HEK293T (cell line): ENCODE results near the gene TTC21A.

Experiments
- FOXA1 ChIP-seq: fragments of 450-650 bp; IDR thresholded peaks from 2 replicates; pipeline ENCODE4 v1.6.1; 2016; ENCODE audit warnings: mild to moderate bottlenecking
- FOXK2 ChIP-seq: fragments of 450-650 bp; IDR thresholded peaks from 2 replicates; pipeline ENCODE4 v1.6.1; 2016; ENCODE audit warnings: mild to moderate bottlenecking
- SP1 ChIP-seq: fragments of 450-650 bp; IDR thresholded peaks from 2 replicates; pipeline ENCODE4 v1.6.1; 2017
- TARDBP ChIP-seq: fragments of 450-650 bp; IDR thresholded peaks from 2 replicates; pipeline ENCODE4 v1.6.1; 2016

DNA sequence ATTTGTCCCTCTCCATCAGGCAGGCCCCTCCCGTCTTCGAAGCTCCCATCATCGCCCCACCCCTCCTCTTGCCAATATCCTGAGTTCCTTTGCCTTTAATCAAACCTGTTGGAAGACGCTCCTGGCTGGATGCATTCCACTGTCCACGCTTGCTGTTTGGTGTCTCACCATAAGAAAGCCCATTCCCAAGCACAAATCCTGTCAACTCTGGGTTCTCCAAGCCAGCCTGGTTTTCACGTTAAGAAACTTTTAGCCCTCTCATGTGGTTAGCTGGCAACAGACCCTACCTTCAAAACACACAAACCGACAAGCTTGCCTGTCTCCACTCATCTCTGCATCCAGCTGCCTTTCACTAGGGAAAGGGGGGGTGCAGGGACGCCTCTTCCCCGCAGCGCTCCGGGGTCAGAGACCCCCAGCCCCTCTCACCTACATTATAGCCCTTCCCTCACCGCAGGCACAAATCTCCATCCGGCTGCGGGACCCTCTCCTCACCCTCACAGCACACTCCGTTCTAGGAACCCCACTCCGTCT lies 1.1 kb upstream of the TTC21A start:
- TF ChIP-seq FOXK2 (no peak), SP1 (no peak), TARDBP (no peak), FOXA1 (no peak)
